Natural killer cell treated with Interleukin-12 subunit alpha and Interleukin-12 subunit beta and Interleukin-15 and Interleukin-18, amount 100 ng/mL, for 72 hours (primary cell): Measurements from ENCODE around the gene OGFR. TPM values are rescaled to one million over a fixed set of nuclear protein-coding genes. Genes with fewer than 3 reads are reported as not detected.
A peak's percentile ranks its signal among the peaks of the same experiment; 100 is the strongest.

Experiments
- ATAC-seq, 2 donors: fragments of 150-1000 bp; cut with Tn5 transposase in 1 of 2; sonication (Bioruptor Pico), chemical (Tn5 transposase) in 1 of 2; 2 replicates each; pipeline ENCODE4 v1.10.0; 2021
- DNase-seq: peaks from one replicate; pipeline ENCODE4 v3.0.0; 2022; ENCODE audit warnings: low spot score
- H3K27ac Mint-ChIP-seq, 2 donors: 1 replicate in 1 of 2; 2 replicates in 1 of 2; pipeline ENCODE4 v1.8.0; 2022; ENCODE audit warnings: mixed read lengths in 2 of 2, mild to moderate bottlenecking in 1 of 2, moderate library complexity in 1 of 2
- H3K27me3 Mint-ChIP-seq, 2 donors: 1 replicate in 1 of 2; 2 replicates in 1 of 2; pipeline ENCODE4 v1.8.0; 2022; ENCODE audit warnings: mixed read lengths in 2 of 2
- H3K36me3 Mint-ChIP-seq: one replicate; pipeline ENCODE4 v1.8.0; 2022; ENCODE audit warnings: mixed read lengths
- H3K4me1 Mint-ChIP-seq, 2 donors: 1 replicate in 1 of 2; 2 replicates in 1 of 2; pipeline ENCODE4 v1.8.0; 2022; ENCODE audit warnings: low read depth in 2 of 2, mixed read lengths in 2 of 2, mild to moderate bottlenecking in 1 of 2
- H3K4me3 Mint-ChIP-seq: one replicate; pipeline ENCODE4 v1.8.0; 2022; ENCODE audit warnings: mixed read lengths
- H3K9me3 Mint-ChIP-seq: 2 replicates; pipeline ENCODE4 v1.8.0; 2022; ENCODE audit warnings: mixed read lengths
- total RNA-seq, 2 donors: library from RNA; stranded (reverse); gene quantifications; one replicate each; pipeline ENCODE4 v1.2.3, GENCODE V29; 2022

Gene OGFR
- total RNA-seq, 2 donors from 2014 or later: 75.9 to 88.7 TPM

- Mint-ChIP-seq H3K36me3 (no peaks in the 10 kb centered on the region), H3K27me3 (no peaks in the 10 kb centered on the region)
These were observed 598 bp downstream of the OGFR start for GRCh38 chr20:62805155-62805710.

GRCh38 chr20:62805711-62806382 lies 1.2 kb downstream of the OGFR start:
- Mint-ChIP-seq H3K36me3 (no peaks in the 10 kb centered on the region), H3K4me1 (peaks cover 5 to 20% of the 10 kb centered on the region in 2 donors), H3K27ac (peak overlapping the region; percentile 37 to 78), H3K4me3 (peak overlapping the region; percentile 79), H3K27me3 (no peaks in the 10 kb centered on the region), H3K9me3 (no peaks in the 10 kb centered on the region)
- no peak for DNase-seq
- ATAC-seq: peak in 1 of 2 donors; percentile 1

More at GRCh38 chr20:62805155-62805710, 598 bp downstream of the OGFR start:
- H3K27ac Mint-ChIP-seq: peak overlapping the region; percentile 90 to 95
- H3K9me3 Mint-ChIP-seq: no peaks in the 10 kb centered on the region
- peak overlapping the region; percentile 79 for H3K4me3 Mint-ChIP-seq
- DNase-seq (no peak), ATAC-seq (peak; percentile 44 to 61)
- H3K4me1 Mint-ChIP-seq: peaks cover 5 to 20% of the 10 kb centered on the region in 2 donors

- Mint-ChIP-seq H3K27me3 (no peaks in the 10 kb centered on the region), H3K9me3 (no peaks in the 10 kb centered on the region), H3K36me3 (no peaks in the 10 kb centered on the region), H3K4me3 (peak overlapping the region; percentile 79), H3K4me1 (peaks cover 5 to 20% of the 10 kb centered on the region in 2 donors), H3K27ac (peak overlapping the region; percentile 37 to 78)
- DNase-seq: no peak
- ATAC-seq: no peak
These were observed 1.9 kb downstream of the OGFR start for GRCh38 chr20:62806383-62807050.

- Mint-ChIP-seq H3K27ac (no peak overlapping the region), H3K36me3 (no peaks in the 10 kb centered on the region), H3K4me3 (no peak overlapping the region), H3K4me1 (peaks cover 5 to 22% of the 10 kb centered on the region in 2 donors), H3K27me3 (no peaks in the 10 kb centered on the region), H3K9me3 (no peaks in the 10 kb centered on the region)
- ATAC-seq: no peak
- DNase-seq: no peak
These were observed 3.0 kb downstream of the OGFR start for GRCh38 chr20:62807444-62808210.

GRCh38 chr20:62808211-62808865 lies 3.7 kb downstream of the OGFR start:
- Mint-ChIP-seq H3K9me3 (no peaks in the 10 kb centered on the region), H3K27ac (no peak overlapping the region), H3K27me3 (no peaks in the 10 kb centered on the region), H3K4me3 (peak overlapping the region; percentile 6), H3K4me1 (peaks cover 5 to 22% of the 10 kb centered on the region in 2 donors), H3K36me3 (no peaks in the 10 kb centered on the region)
- DNase-seq: peak; percentile 76
- ATAC-seq: peak; percentile 50 to 54

- DNase-seq: no peak
- Mint-ChIP-seq H3K4me3 (no peak overlapping the region), H3K27me3 (no peaks in the 10 kb centered on the region), H3K9me3 (no peaks in the 10 kb centered on the region), H3K36me3 (no peaks in the 10 kb centered on the region), H3K4me1 (peaks cover 0 to 17% of the 10 kb centered on the region in 2 donors), H3K27ac (no peak overlapping the region)
- no peak for ATAC-seq
These were observed 5.1 kb downstream of the OGFR start for GRCh38 chr20:62809530-62810428.

- Mint-ChIP-seq H3K9me3 (no peaks in the 10 kb centered on the region), H3K4me3 (no peak overlapping the region), H3K36me3 (no peaks in the 10 kb centered on the region), H3K27me3 (peaks cover 0 to 2% of the 10 kb centered on the region in 2 donors), H3K4me1 (peaks cover 0 to 16% of the 10 kb centered on the region in 2 donors), H3K27ac (no peak overlapping the region)
- ATAC-seq: no peak
- DNase-seq: no peak
These were observed 6.7 kb downstream of the OGFR start for GRCh38 chr20:62811320-62811719.

- no peak for DNase-seq
These were observed 7.1 kb downstream of the OGFR start for GRCh38 chr20:62811720-62812119.

GRCh38 chr20:62812181-62812906 lies 7.7 kb downstream of the OGFR start:
- H3K9me3 Mint-ChIP-seq: no peaks in the 10 kb centered on the region
- H3K4me3 Mint-ChIP-seq: no peak overlapping the region
- H3K36me3 Mint-ChIP-seq: no peaks in the 10 kb centered on the region
- DNase-seq: no peak
- H3K27me3 Mint-ChIP-seq: peaks cover 0 to 2% of the 10 kb centered on the region in 2 donors
- H3K4me1 Mint-ChIP-seq: peaks cover 0 to 10% of the 10 kb centered on the region in 2 donors
- ATAC-seq: no peak
- H3K27ac Mint-ChIP-seq: no peak overlapping the region

More at GRCh38 chr20:62811720-62812119, 7.1 kb downstream of the OGFR start:
- Mint-ChIP-seq H3K4me3 (no peak overlapping the region), H3K9me3 (no peaks in the 10 kb centered on the region), H3K27me3 (peaks cover 0 to 2% of the 10 kb centered on the region in 2 donors), H3K36me3 (no peaks in the 10 kb centered on the region), H3K4me1 (peaks cover 0 to 13% of the 10 kb centered on the region in 2 donors), H3K27ac (no peak overlapping the region)
- ATAC-seq: no peak

- ATAC-seq: no peak
These were observed 8.2 kb downstream of the OGFR start for GRCh38 chr20:62812907-62813200.

GRCh38 chr20:62813588-62813987 lies 9.0 kb downstream of the OGFR start:
- ATAC-seq: no peak
- Mint-ChIP-seq H3K4me1 (peaks cover 0 to 6% of the 10 kb centered on the region in 2 donors), H3K9me3 (no peaks in the 10 kb centered on the region), H3K27ac (no peak overlapping the region), H3K36me3 (no peaks in the 10 kb centered on the region), H3K27me3 (peaks cover 0 to 2% of the 10 kb centered on the region in 2 donors), H3K4me3 (no peak overlapping the region)
- DNase-seq: no peak

More at GRCh38 chr20:62812907-62813200, 8.2 kb downstream of the OGFR start:
- H3K27ac Mint-ChIP-seq: no peak overlapping the region
- no peak for DNase-seq
- peaks cover 0 to 10% of the 10 kb centered on the region in 2 donors for H3K4me1 Mint-ChIP-seq
- H3K36me3 Mint-ChIP-seq: no peaks in the 10 kb centered on the region
- no peaks in the 10 kb centered on the region for H3K9me3 Mint-ChIP-seq
- no peak overlapping the region for H3K4me3 Mint-ChIP-seq
- peaks cover 0 to 2% of the 10 kb centered on the region in 2 donors for H3K27me3 Mint-ChIP-seq

GRCh38 chr20:62814060-62814708 lies 9.5 kb downstream of the OGFR start:
- Mint-ChIP-seq H3K9me3 (no peaks in the 10 kb centered on the region), H3K27ac (no peak overlapping the region), H3K27me3 (peaks cover 0 to 2% of the 10 kb centered on the region in 2 donors), H3K4me1 (peaks cover 0 to 6% of the 10 kb centered on the region in 2 donors), H3K4me3 (no peak overlapping the region), H3K36me3 (no peaks in the 10 kb centered on the region)
- no peak for ATAC-seq
- DNase-seq: no peak
